WTC11 (cell line): ENCODE data around the gene PPM1L. TPM values are rescaled to one million over a fixed set of nuclear protein-coding genes. Genes with fewer than 3 reads are reported as not detected.

Experiments
- ATAC-seq: fragments of 200-7000 bp; cut with Tn5 transposase; 2 replicates; pipeline ENCODE4 v1.10.0; 2021; ENCODE audit warnings: mild to moderate bottlenecking, moderate library complexity
- CTCF ChIA-PET: fragments of 300-600 bp; sonication (Branson Sonifier 250); formaldehyde crosslinking; loops from one replicate; lab custom pipeline; 2021; ENCODE audit warnings: antibody characterized with exemption; lab: Charles Lee
- POLR2A ChIA-PET: fragments of 350-600 bp; sonication (Branson Sonifier 250); formaldehyde crosslinking; loops from one replicate; lab custom pipeline; 2021; ENCODE audit warnings: antibody characterized with exemption; lab: Charles Lee
- DNase-seq: peaks from one replicate; pipeline ENCODE4 v3.0.0; 2021; ENCODE audit warnings: low spot score
- H3K27ac Mint-ChIP-seq: 2 replicates; pipeline ENCODE4 v1.8.0; 2021; ENCODE audit warnings: mixed read lengths
- H3K27me3 Mint-ChIP-seq: 2 replicates; pipeline ENCODE4 v1.8.0; 2021; ENCODE audit warnings: low read depth, mild to moderate bottlenecking, moderate library complexity, mixed read lengths
- H3K36me3 Mint-ChIP-seq: 2 replicates; pipeline ENCODE4 v1.8.0; 2021; ENCODE audit warnings: mixed read lengths
- H3K4me1 Mint-ChIP-seq: 2 replicates; pipeline ENCODE4 v1.8.0; 2022; ENCODE audit warnings: mixed read lengths
- H3K4me3 Mint-ChIP-seq: 2 replicates; pipeline ENCODE4 v1.8.0; 2021; ENCODE audit warnings: mild to moderate bottlenecking, moderate library complexity, mixed read lengths
- H3K9me3 Mint-ChIP-seq: 2 replicates; pipeline ENCODE4 v1.8.0; 2021; ENCODE audit warnings: mixed read lengths
- CREB1 ChIP-seq: sonication (generic); formaldehyde crosslinking; IDR thresholded peaks from 2 replicates; pipeline ENCODE4 v1.8.0; 2023; ENCODE audit warnings: mild to moderate bottlenecking, missing genetic modification reagents
- EMX1 ChIP-seq: fragments of 250-450 bp; sonication (Bioruptor Pico); IDR thresholded peaks from 2 replicates; pipeline ENCODE4 v1.8.0; 2021; ENCODE audit warnings: mild to moderate bottlenecking
- FOXJ3 ChIP-seq: sonication (generic); formaldehyde crosslinking; IDR thresholded peaks from 2 replicates; pipeline ENCODE4 v1.9.0; 2021; ENCODE audit warnings: missing genetic modification reagents, mild to moderate bottlenecking, borderline replicate concordance
- FOXK1 ChIP-seq: sonication (generic); formaldehyde crosslinking; IDR thresholded peaks from 2 replicates; pipeline ENCODE4 v1.8.0; 2022; ENCODE audit warnings: mild to moderate bottlenecking, moderate library complexity, missing genetic modification reagents
- GABPB1 ChIP-seq: sonication (generic); formaldehyde crosslinking; IDR thresholded peaks from 2 replicates; pipeline ENCODE4 v1.8.1; 2023; ENCODE audit warnings: mild to moderate bottlenecking, missing genetic modification reagents
- GRHL2 ChIP-seq: fragments of 250-450 bp; sonication (Bioruptor Pico); IDR thresholded peaks from 2 replicates; pipeline ENCODE4 v1.8.0; 2022; ENCODE audit warnings: mild to moderate bottlenecking, moderate library complexity; ENCODE audit not compliant: insufficient replicate concordance, severe bottlenecking
- GTF2I ChIP-seq: fragments of 250-450 bp; sonication (Bioruptor Pico); conservative IDR thresholded peaks from 2 replicates; pipeline ENCODE4 v1.4.0; 2021; ENCODE audit warnings: mild to moderate bottlenecking
- IRF2 ChIP-seq: sonication (generic); formaldehyde crosslinking; IDR thresholded peaks from 2 replicates; pipeline ENCODE4 v1.8.0; 2022; ENCODE audit warnings: low read depth, missing genetic modification reagents, borderline replicate concordance
- MYBL2 ChIP-seq: sonication (generic); formaldehyde crosslinking; IDR thresholded peaks from 2 replicates; pipeline ENCODE4 v1.8.1; 2023; ENCODE audit warnings: mild to moderate bottlenecking, moderate library complexity, missing genetic modification reagents
- NFATC4 ChIP-seq: fragments of 250-450 bp; sonication (Bioruptor Pico); IDR thresholded peaks from 2 replicates; pipeline ENCODE4 v1.9.0; 2021; ENCODE audit warnings: mild to moderate bottlenecking
- NFYB ChIP-seq: sonication (generic); formaldehyde crosslinking; conservative IDR thresholded peaks from 2 replicates; pipeline ENCODE4 v1.8.0; 2022; ENCODE audit warnings: low read depth, missing genetic modification reagents
- NR1H2 ChIP-seq: sonication (generic); formaldehyde crosslinking; IDR thresholded peaks from 2 replicates; pipeline ENCODE4 v1.9.0; 2021; ENCODE audit warnings: mild to moderate bottlenecking, moderate library complexity, missing genetic modification reagents
- OVOL2 ChIP-seq: fragments of 250-450 bp; sonication (Bioruptor Pico); IDR thresholded peaks from 2 replicates; pipeline ENCODE4 v1.9.0; 2021; ENCODE audit warnings: mild to moderate bottlenecking, borderline replicate concordance
- PRRX2 ChIP-seq: fragments of 250-450 bp; sonication (Bioruptor Pico); IDR thresholded peaks from 2 replicates; pipeline ENCODE4 v1.8.0; 2021; ENCODE audit warnings: mild to moderate bottlenecking
- RORB ChIP-seq: fragments of 250-450 bp; sonication (Bioruptor Pico); IDR thresholded peaks from 2 replicates; pipeline ENCODE4 v1.9.0; 2021; ENCODE audit warnings: mild to moderate bottlenecking
- ZNF396 ChIP-seq: fragments of 250-450 bp; sonication (Bioruptor Pico); IDR thresholded peaks from 2 replicates; pipeline ENCODE4 v1.8.0; 2021; ENCODE audit warnings: mild to moderate bottlenecking, moderate library complexity, borderline replicate concordance
- ZNF671 ChIP-seq: fragments of 250-450 bp; sonication (Bioruptor Pico); IDR thresholded peaks from 2 replicates; pipeline ENCODE4 v1.8.0; 2021; ENCODE audit warnings: mild to moderate bottlenecking
- total RNA-seq: library from RNA; stranded (reverse); gene quantifications from 3 replicates; pipeline ENCODE4 v1.2.3, GENCODE V29; 2021
- TF ChIP-seq, protein P1 (sequence below): sonication (generic); formaldehyde crosslinking; IDR thresholded peaks from 2 replicates; pipeline ENCODE4 v1.8.1; 2022; ENCODE audit warnings: low read depth, mild to moderate bottlenecking, moderate library complexity, missing genetic modification reagents, borderline replicate concordance
- TF ChIP-seq, protein P2 (sequence below): sonication (generic); formaldehyde crosslinking; IDR thresholded peaks from 2 replicates; pipeline ENCODE4 v1.8.0; 2023; ENCODE audit warnings: mild to moderate bottlenecking, missing genetic modification reagents
- TF ChIP-seq, protein P3 (sequence below): fragments of 250-450 bp; sonication (Bioruptor Pico); IDR thresholded peaks from 2 replicates; pipeline ENCODE4 v1.9.0; 2021; ENCODE audit warnings: moderate library complexity, mild to moderate bottlenecking, inconsistent platforms, borderline replicate concordance
- TF ChIP-seq, protein P4 (sequence below): fragments of 250-450 bp; sonication (Bioruptor Pico); IDR thresholded peaks from 2 replicates; pipeline ENCODE4 v1.9.0; 2021; ENCODE audit warnings: mild to moderate bottlenecking
- TF ChIP-seq, protein P5 (sequence below): sonication (generic); formaldehyde crosslinking; IDR thresholded peaks from 2 replicates; pipeline ENCODE4 v1.8.0; 2023; ENCODE audit warnings: missing genetic modification reagents
- TF ChIP-seq, protein P6 (sequence below): sonication (generic); formaldehyde crosslinking; IDR thresholded peaks from 2 replicates; pipeline ENCODE4 v1.8.0; 2022; ENCODE audit warnings: mild to moderate bottlenecking, missing genetic modification reagents
- TF ChIP-seq, protein P7 (sequence below): sonication (generic); formaldehyde crosslinking; IDR thresholded peaks from 2 replicates; pipeline ENCODE4 v1.8.1; 2022; ENCODE audit warnings: mild to moderate bottlenecking, moderate library complexity, missing genetic modification reagents
- TF ChIP-seq, protein P8 (sequence below): fragments of 200-600 bp; IDR thresholded peaks from 2 replicates; pipeline ENCODE4 v1.8.0; 2022; ENCODE audit warnings: antibody characterized with exemption

PPM1L gene
- total RNA-seq, 1 experiment from 2014 or later = 18.1 TPM

DNA sequence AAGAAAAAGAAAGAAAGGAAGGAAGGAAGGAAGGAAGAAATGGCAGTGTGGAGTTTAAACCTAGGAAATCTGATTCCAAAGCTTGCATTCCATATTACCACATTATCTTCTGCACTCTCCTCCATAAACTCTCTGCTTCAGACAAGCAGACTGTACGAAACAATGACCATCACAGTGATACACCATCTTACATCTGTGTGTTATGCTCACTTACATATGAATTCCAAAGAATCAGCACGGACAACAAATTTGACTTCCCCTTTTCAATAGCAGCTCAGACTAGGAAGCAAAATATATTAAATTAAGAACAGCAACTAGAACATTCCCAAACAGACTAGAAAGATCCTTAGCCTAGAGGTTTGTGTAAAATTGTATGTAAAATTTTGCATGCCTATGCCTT is 18.0 kb upstream of the PPM1L start (continued):
- TF ChIP-seq PRRX2 = no peak
- TF ChIP-seq, protein P1, sequence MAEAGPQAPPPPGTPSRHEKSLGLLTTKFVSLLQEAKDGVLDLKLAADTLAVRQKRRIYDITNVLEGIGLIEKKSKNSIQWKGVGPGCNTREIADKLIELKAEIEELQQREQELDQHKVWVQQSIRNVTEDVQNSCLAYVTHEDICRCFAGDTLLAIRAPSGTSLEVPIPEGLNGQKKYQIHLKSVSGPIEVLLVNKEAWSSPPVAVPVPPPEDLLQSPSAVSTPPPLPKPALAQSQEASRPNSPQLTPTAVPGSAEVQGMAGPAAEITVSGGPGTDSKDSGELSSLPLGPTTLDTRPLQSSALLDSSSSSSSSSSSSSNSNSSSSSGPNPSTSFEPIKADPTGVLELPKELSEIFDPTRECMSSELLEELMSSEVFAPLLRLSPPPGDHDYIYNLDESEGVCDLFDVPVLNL (CRISPR knock-in tag) = no peak
- TF ChIP-seq FOXJ3 (CRISPR knock-in tag) = no peak
- TF ChIP-seq, protein P2, sequence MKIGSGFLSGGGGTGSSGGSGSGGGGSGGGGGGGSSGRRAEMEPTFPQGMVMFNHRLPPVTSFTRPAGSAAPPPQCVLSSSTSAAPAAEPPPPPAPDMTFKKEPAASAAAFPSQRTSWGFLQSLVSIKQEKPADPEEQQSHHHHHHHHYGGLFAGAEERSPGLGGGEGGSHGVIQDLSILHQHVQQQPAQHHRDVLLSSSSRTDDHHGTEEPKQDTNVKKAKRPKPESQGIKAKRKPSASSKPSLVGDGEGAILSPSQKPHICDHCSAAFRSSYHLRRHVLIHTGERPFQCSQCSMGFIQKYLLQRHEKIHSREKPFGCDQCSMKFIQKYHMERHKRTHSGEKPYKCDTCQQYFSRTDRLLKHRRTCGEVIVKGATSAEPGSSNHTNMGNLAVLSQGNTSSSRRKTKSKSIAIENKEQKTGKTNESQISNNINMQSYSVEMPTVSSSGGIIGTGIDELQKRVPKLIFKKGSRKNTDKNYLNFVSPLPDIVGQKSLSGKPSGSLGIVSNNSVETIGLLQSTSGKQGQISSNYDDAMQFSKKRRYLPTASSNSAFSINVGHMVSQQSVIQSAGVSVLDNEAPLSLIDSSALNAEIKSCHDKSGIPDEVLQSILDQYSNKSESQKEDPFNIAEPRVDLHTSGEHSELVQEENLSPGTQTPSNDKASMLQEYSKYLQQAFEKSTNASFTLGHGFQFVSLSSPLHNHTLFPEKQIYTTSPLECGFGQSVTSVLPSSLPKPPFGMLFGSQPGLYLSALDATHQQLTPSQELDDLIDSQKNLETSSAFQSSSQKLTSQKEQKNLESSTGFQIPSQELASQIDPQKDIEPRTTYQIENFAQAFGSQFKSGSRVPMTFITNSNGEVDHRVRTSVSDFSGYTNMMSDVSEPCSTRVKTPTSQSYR = no peak
- TF ChIP-seq GTF2I = no peak
- no peak for TF ChIP-seq ZNF396
- TF ChIP-seq CREB1 (CRISPR knock-in tag) = no peak

DNA sequence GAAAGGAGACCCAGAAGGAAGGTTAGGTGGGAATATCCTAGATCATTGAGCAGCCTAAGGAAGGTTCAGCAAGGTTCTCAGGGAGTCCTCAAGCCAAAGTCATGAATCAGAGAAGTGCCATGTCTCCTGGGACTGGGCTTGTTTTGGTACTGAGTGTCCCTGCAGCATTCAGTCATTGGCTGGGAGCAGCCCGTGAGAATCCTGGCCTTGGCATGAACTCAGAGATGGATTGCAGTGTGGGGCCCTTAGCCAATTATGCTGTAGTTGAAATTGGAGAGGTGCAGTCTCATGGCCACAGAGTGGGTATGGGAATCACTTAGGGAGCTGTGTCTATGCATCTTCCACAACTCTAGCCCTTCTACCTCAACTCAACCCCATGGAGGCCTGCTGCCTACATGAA is 17.0 kb upstream of the PPM1L start:
- no peak for TF ChIP-seq EMX1 (CRISPR knock-in tag)
- TF ChIP-seq ZNF671 (CRISPR knock-in tag) = no peak
- TF ChIP-seq, protein P3, sequence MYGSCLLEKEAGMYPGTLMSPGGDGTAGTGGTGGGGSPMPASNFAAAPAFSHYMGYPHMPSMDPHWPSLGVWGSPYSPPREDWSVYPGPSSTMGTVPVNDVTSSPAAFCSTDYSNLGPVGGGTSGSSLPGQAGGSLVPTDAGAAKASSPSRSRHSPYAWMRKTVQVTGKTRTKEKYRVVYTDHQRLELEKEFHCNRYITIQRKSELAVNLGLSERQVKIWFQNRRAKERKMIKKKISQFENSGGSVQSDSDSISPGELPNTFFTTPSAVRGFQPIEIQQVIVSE (CRISPR knock-in tag) = no peak
- no peak for TF ChIP-seq GRHL2 (CRISPR knock-in tag)
- TF ChIP-seq RORB = no peak
- no peak for TF ChIP-seq NR1H2 (CRISPR knock-in tag)
- TF ChIP-seq, protein P4, sequence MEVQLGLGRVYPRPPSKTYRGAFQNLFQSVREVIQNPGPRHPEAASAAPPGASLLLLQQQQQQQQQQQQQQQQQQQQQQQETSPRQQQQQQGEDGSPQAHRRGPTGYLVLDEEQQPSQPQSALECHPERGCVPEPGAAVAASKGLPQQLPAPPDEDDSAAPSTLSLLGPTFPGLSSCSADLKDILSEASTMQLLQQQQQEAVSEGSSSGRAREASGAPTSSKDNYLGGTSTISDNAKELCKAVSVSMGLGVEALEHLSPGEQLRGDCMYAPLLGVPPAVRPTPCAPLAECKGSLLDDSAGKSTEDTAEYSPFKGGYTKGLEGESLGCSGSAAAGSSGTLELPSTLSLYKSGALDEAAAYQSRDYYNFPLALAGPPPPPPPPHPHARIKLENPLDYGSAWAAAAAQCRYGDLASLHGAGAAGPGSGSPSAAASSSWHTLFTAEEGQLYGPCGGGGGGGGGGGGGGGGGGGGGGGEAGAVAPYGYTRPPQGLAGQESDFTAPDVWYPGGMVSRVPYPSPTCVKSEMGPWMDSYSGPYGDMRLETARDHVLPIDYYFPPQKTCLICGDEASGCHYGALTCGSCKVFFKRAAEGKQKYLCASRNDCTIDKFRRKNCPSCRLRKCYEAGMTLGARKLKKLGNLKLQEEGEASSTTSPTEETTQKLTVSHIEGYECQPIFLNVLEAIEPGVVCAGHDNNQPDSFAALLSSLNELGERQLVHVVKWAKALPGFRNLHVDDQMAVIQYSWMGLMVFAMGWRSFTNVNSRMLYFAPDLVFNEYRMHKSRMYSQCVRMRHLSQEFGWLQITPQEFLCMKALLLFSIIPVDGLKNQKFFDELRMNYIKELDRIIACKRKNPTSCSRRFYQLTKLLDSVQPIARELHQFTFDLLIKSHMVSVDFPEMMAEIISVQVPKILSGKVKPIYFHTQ (CRISPR knock-in tag) = no peak
- TF ChIP-seq IRF2 (CRISPR knock-in tag) = no peak
- TF ChIP-seq MYBL2 (CRISPR knock-in tag) = no peak
- TF ChIP-seq, protein P5, sequence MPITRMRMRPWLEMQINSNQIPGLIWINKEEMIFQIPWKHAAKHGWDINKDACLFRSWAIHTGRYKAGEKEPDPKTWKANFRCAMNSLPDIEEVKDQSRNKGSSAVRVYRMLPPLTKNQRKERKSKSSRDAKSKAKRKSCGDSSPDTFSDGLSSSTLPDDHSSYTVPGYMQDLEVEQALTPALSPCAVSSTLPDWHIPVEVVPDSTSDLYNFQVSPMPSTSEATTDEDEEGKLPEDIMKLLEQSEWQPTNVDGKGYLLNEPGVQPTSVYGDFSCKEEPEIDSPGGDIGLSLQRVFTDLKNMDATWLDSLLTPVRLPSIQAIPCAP = no peak
- TF ChIP-seq, protein P6, sequence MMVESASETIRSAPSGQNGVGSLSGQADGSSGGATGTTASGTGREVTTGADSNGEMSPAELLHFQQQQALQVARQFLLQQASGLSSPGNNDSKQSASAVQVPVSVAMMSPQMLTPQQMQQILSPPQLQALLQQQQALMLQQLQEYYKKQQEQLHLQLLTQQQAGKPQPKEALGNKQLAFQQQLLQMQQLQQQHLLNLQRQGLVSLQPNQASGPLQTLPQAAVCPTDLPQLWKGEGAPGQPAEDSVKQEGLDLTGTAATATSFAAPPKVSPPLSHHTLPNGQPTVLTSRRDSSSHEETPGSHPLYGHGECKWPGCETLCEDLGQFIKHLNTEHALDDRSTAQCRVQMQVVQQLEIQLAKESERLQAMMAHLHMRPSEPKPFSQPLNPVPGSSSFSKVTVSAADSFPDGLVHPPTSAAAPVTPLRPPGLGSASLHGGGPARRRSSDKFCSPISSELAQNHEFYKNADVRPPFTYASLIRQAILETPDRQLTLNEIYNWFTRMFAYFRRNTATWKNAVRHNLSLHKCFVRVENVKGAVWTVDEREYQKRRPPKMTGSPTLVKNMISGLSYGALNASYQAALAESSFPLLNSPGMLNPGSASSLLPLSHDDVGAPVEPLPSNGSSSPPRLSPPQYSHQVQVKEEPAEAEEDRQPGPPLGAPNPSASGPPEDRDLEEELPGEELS (CRISPR knock-in tag) = no peak
- no peak for TF ChIP-seq FOXK1 (CRISPR knock-in tag)
- no peak for TF ChIP-seq NFATC4 (CRISPR knock-in tag)
- TF ChIP-seq, protein P7, sequence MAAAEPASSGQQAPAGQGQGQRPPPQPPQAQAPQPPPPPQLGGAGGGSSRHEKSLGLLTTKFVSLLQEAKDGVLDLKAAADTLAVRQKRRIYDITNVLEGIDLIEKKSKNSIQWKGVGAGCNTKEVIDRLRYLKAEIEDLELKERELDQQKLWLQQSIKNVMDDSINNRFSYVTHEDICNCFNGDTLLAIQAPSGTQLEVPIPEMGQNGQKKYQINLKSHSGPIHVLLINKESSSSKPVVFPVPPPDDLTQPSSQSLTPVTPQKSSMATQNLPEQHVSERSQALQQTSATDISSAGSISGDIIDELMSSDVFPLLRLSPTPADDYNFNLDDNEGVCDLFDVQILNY (CRISPR knock-in tag) = no peak
- no peak for TF ChIP-seq GABPB1
- TF ChIP-seq, protein P8, sequence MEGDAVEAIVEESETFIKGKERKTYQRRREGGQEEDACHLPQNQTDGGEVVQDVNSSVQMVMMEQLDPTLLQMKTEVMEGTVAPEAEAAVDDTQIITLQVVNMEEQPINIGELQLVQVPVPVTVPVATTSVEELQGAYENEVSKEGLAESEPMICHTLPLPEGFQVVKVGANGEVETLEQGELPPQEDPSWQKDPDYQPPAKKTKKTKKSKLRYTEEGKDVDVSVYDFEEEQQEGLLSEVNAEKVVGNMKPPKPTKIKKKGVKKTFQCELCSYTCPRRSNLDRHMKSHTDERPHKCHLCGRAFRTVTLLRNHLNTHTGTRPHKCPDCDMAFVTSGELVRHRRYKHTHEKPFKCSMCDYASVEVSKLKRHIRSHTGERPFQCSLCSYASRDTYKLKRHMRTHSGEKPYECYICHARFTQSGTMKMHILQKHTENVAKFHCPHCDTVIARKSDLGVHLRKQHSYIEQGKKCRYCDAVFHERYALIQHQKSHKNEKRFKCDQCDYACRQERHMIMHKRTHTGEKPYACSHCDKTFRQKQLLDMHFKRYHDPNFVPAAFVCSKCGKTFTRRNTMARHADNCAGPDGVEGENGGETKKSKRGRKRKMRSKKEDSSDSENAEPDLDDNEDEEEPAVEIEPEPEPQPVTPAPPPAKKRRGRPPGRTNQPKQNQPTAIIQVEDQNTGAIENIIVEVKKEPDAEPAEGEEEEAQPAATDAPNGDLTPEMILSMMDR = no peak
- TF ChIP-seq NFYB = no peak
- no peak for TF ChIP-seq OVOL2 (CRISPR knock-in tag)
- TF ChIP-seq, all 79 proteins: peak for 0

More for the DNA sequence above, 17.0 kb upstream of the PPM1L start:
- Mint-ChIP-seq H3K4me1 (peaks cover 14% of the 10 kb centered on the region), H3K36me3 (no peaks in the 10 kb centered on the region), H3K4me3 (no peak overlapping the region), H3K27me3 (no peaks in the 10 kb centered on the region), H3K9me3 (no peaks in the 10 kb centered on the region), H3K27ac (no peak overlapping the region)
- ChIA-PET CTCF (no interaction called here), POLR2A (interaction anchor here (0.7 to 1.2 kb wide), 2 partner anchors 79 to 179 kb away, joined by 3 to 8 read pairs; no protein-coding TSS in a partner anchor)
- ATAC-seq (no peak), DNase-seq (no peak)
